HEK293T (cell line): Measurements from ENCODE around the gene FAM50A.
"Not testable (repeated sequence)": the region's sequence is repeated elsewhere in the genome, so short reads cannot be mapped to it uniquely, and the experiment has no call there.

ENCODE experiments used
- CTCF ChIA-PET: fragments of 350-600 bp; formaldehyde crosslinking; extraction: SDS; loops from one replicate; lab custom pipeline; 2021; ENCODE audit warnings: antibody characterized with exemption, inconsistent platforms; lab: Yijun Ruan, JAX
- POLR2A ChIA-PET: fragments of 350-600 bp; formaldehyde crosslinking; extraction: SDS; loops from one replicate; lab custom pipeline; 2020; ENCODE audit warnings: antibody characterized with exemption, inconsistent platforms; lab: Yijun Ruan, JAX
- DNase-seq: peaks from one replicate; pipeline ENCODE4 v3.0.0; 2012; ENCODE audit warnings: mixed read lengths; ENCODE audit errors: extremely low spot score
- ARNT ChIP-seq: fragments of 450-650 bp; IDR thresholded peaks from 2 replicates; pipeline ENCODE4 v1.6.1; 2017; ENCODE audit warnings: mild to moderate bottlenecking
- BHLHE40 ChIP-seq: fragments of 450-650 bp; IDR thresholded peaks from 2 replicates; pipeline ENCODE4 v1.6.1; 2016; ENCODE audit warnings: mild to moderate bottlenecking, moderate library complexity, borderline replicate concordance
- CTBP1 ChIP-seq: fragments of 450-650 bp; IDR thresholded peaks from 2 replicates; pipeline ENCODE4 v1.6.1; 2016; ENCODE audit warnings: borderline replicate concordance
- ELF4 ChIP-seq: fragments of 450-650 bp; IDR thresholded peaks from 2 replicates; pipeline ENCODE4 v1.6.1; 2017; ENCODE audit warnings: antibody characterized with exemption
- FOXA1 ChIP-seq: fragments of 450-650 bp; IDR thresholded peaks from 2 replicates; pipeline ENCODE4 v1.6.1; 2016; ENCODE audit warnings: mild to moderate bottlenecking
- FOXK2 ChIP-seq: fragments of 450-650 bp; IDR thresholded peaks from 2 replicates; pipeline ENCODE4 v1.6.1; 2016; ENCODE audit warnings: mild to moderate bottlenecking
- FOXM1 ChIP-seq: fragments of 450-650 bp; IDR thresholded peaks from 2 replicates; pipeline ENCODE4 v1.6.1; 2017; ENCODE audit warnings: mild to moderate bottlenecking, borderline replicate concordance
- HDGF ChIP-seq: fragments of 450-650 bp; IDR thresholded peaks from 2 replicates; pipeline ENCODE4 v1.6.1; 2017; ENCODE audit warnings: antibody characterized with exemption, borderline replicate concordance
- L3MBTL2 ChIP-seq: fragments of 450-650 bp; conservative IDR thresholded peaks from 2 replicates; pipeline ENCODE4 v1.6.1; 2016; ENCODE audit warnings: mild to moderate bottlenecking
- LEF1 ChIP-seq: fragments of 450-650 bp; IDR thresholded peaks from 2 replicates; pipeline ENCODE4 v1.6.1; 2017; ENCODE audit warnings: mild to moderate bottlenecking, borderline replicate concordance
- NFRKB ChIP-seq: fragments of 450-650 bp; IDR thresholded peaks from 2 replicates; pipeline ENCODE4 v1.6.1; 2016; ENCODE audit warnings: mild to moderate bottlenecking, moderate library complexity
- SP1 ChIP-seq: fragments of 450-650 bp; IDR thresholded peaks from 2 replicates; pipeline ENCODE4 v1.6.1; 2017
- SUZ12 ChIP-seq: fragments of 450-650 bp; IDR thresholded peaks from 2 replicates; pipeline ENCODE4 v1.6.1; 2016; ENCODE audit warnings: mild to moderate bottlenecking
- TARDBP ChIP-seq: fragments of 450-650 bp; IDR thresholded peaks from 2 replicates; pipeline ENCODE4 v1.6.1; 2016
- ZNF384 ChIP-seq: fragments of 450-650 bp; IDR thresholded peaks from 2 replicates; pipeline ENCODE4 v1.6.1; 2016
- TF ChIP-seq, protein P1 (sequence below): fragments of 450-650 bp; IDR thresholded peaks from 2 replicates; pipeline ENCODE4 v1.6.1; 2016

The FAM50A gene

DNA sequence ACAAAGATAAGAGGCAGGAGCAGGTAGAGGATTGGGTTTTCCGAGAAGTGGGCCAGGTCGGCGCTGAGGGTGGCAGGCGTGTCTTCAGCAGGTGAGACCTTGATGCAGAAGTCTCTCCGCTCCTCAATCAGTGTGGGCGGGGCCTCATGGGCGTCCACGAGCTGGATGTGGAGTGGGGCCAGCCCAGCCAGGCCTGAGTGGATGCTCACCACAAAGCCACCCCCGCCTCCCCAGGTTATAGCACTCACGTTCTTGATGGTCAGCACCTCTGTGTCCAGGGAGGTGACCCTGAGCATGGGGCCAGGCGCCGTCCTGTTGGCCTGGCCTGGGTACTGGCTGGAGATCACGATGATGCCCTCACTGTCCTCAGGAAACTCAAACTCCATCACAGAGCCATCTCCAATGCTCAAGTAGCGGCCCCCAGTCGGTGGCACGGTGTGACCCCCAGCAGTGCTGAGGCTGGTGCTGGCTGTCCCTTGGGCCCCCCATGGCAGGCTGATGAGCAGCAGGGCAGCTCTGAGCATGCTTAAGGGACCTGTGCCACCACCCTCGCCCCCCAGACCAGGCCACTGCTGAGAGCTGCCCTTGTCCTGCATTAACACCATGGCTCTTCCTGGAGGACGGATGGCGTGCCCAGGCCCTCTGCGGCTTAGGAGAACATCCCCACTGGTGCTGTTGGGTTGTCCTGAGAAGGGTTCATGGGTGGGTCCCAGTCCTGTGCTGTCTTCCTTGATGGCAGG lies 44.6 kb downstream of the FAM50A start:
- TF ChIP-seq LEF1, result no peak
- no peak for TF ChIP-seq L3MBTL2
- no peak for TF ChIP-seq FOXM1
- TF ChIP-seq SP1, result no peak
- no peak for TF ChIP-seq ELF4
- TF ChIP-seq HDGF, result no peak
- TF ChIP-seq TARDBP, result no peak
- TF ChIP-seq ZNF384, result no peak
- no peak for TF ChIP-seq CTBP1
- TF ChIP-seq FOXK2, result no peak
- TF ChIP-seq SUZ12, result no peak
- no peak for TF ChIP-seq NFRKB
- CTCF ChIA-PET, result interaction anchor here (0.5 kb wide), 1 partner anchor 48 kb away, joined by 4 read pairs; no protein-coding TSS in a partner anchor
- DNase-seq, result no peak
- POLR2A ChIA-PET, result interaction anchor here (1.1 to 4.2 kb wide), 10 partner anchors 8 to 90 kb away, joined by 3 to 21 read pairs (median 5); partner anchors contain the start of genes FAM3A, LAGE3, RPL10 and TAFAZZIN

DNA sequence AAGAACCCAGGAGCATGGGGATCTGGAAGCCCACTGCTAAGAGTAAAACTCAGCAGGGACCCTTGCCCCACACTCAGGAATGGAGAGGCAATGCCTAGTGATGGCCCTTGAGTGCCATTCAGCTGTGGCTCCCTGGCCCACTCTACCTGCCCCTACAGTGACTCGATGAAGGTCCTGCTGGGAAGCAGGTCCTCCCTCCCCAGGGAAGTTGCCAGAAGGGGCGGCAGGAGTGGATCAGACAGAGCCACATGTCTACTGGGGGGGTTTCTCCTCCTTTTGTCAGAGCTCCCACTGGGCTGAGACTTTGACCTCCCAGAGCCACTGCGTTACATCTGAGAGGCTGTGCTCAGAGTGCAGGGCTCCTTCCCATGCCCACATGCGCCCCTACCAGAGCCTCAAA lies 45.2 kb downstream of the FAM50A start:
- POLR2A ChIA-PET, result interaction anchor here (0.6 to 4.2 kb wide), 14 partner anchors 9 to 91 kb away, joined by 3 to 21 read pairs (median 8); partner anchors contain the start of genes ATP6AP1, FAM3A, LAGE3 and RPL10
- TF ChIP-seq ARNT, result no peak
- no peak for TF ChIP-seq ELF4
- no peak for TF ChIP-seq CTBP1
- no peak for TF ChIP-seq ZNF384
- no peak for TF ChIP-seq HDGF
- no peak for TF ChIP-seq SP1
- TF ChIP-seq L3MBTL2, result no peak
- no peak for TF ChIP-seq FOXA1
- no peak for TF ChIP-seq BHLHE40
- CTCF ChIA-PET, result interaction anchor here (0.5 to 1.2 kb wide), 2 partner anchors 48 to 116 kb away, joined by 4 to 5 read pairs; no protein-coding TSS in a partner anchor
- no peak for DNase-seq

DNA sequence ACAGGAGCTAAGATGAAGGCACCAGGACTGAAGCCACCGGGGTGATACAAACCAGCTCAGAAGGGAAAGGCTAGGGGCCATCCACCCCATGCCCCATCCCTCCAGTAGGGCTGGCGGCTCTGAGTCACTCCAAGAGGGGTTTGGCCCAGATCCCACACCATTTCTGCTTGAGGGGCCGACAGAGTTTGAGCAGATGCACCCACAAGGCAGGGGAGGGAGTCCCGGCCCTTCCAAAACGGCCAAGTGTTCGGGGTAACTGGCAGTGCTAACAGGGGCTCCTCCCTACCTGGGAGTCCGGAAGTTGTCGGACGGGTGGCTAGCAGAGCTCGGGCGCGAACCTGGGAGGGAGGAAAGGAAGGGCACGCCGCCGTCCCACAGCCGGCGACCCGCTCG lies 46.1 kb downstream of the FAM50A start:
- TF ChIP-seq CTBP1 (no peak), FOXM1 (no peak), ZNF384 (no peak)
- no peak for DNase-seq
- POLR2A ChIA-PET, result interaction anchor here (0.6 to 4.2 kb wide), 22 partner anchors 8 to 111 kb away, joined by 3 to 21 read pairs (median 6); partner anchors contain the start of genes ATP6AP1, DNASE1L1, EMD and FAM3A
- CTCF ChIA-PET, result interaction anchor here (0.6 to 1.2 kb wide), 2 partner anchors 117 to 159 kb away, joined by 3 to 5 read pairs; no protein-coding TSS in a partner anchor

DNA sequence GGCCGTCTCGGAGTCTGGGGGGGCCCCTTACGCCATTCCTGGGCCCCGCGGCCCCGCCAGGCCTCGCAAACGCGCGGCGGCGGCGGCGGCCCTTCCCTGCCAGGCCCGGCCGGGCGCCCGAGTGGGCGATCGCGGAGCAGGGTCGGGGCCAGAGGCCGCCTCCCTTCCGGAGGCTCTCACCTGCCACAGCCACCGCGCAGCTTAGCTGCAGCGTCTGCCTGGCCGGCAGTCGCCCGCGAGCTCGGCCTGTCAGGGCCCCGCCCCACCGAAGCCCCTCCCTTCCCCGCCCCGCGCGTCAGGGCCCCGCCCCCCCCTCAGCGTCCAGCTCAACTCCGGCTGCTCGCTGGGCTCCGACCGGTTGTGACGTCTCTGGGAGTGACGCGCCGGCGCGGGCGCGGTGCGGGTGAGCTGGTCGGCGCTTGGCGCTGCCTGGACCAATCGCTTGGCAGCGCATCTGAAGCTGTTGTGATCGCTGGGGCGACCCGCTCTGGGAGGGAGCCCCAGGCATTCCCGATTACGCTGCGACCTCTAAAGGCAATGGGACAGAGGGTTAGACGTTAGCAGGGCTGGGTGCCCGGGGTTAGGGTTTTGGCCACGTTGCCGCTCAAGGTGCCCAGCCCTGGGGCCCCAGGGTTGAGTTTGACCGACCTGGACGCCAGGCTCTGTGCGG lies 46.6 kb downstream of the FAM50A start, which contains the start of gene SLC10A3:
SLC10A3 (minus strand) TSS at position 216 of the 670 bp plus-strand sequence. CDS start 1,689 bp downstream, outside the sequence.
- DNase-seq, result peak; percentile 96
- TF ChIP-seq BHLHE40 (no peak), HDGF (no peak), ZNF384 (no peak), FOXK2 (no peak), CTBP1 (no peak), ARNT (no peak; the same call in 1 of the 2 replicates), TARDBP (no peak), FOXA1 (no peak), SP1 (no peak), ELF4 (no peak), SUZ12 (no peak), NFRKB (no peak), LEF1 (peak; percentile 29; the same call in 1 of the 2 replicates), FOXM1 (peak; percentile 45; the same call in 1 of the 2 replicates), L3MBTL2 (no peak)
- TF ChIP-seq, protein P1, sequence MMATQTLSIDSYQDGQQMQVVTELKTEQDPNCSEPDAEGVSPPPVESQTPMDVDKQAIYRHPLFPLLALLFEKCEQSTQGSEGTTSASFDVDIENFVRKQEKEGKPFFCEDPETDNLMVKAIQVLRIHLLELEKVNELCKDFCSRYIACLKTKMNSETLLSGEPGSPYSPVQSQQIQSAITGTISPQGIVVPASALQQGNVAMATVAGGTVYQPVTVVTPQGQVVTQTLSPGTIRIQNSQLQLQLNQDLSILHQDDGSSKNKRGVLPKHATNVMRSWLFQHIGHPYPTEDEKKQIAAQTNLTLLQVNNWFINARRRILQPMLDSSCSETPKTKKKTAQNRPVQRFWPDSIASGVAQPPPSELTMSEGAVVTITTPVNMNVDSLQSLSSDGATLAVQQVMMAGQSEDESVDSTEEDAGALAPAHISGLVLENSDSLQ, result peak; percentile 82
- ChIA-PET POLR2A (interaction anchor here (0.7 to 4.2 kb wide), 20 partner anchors 9 to 112 kb away, joined by 3 to 21 read pairs (median 6); partner anchors contain the start of genes ATP6AP1, DNASE1L1, EMD and FAM3A), CTCF (interaction anchor here (0.6 to 1.2 kb wide), 2 partner anchors 117 to 159 kb away, joined by 3 to 5 read pairs; no protein-coding TSS in a partner anchor)

DNA sequence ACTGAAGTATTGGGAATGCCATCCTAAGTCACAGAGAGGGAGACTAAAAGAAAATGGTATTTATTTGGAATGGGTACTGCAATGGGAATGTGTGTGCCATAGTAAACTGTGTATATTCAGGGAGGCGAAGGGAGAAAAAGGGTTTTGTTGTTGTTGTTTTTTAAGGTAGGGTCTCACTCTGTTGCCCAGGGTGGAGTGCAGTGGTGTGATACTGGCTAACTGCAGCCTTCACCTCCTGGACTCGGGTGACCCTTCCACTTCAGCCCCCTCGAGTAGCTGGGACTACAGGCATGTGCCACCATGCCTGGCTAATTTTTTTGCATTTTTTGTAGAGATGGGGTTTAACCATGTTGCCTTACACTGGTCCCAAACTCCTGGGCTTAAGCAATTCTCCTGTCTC lies 50.8 kb downstream of the FAM50A start:
- ChIA-PET CTCF (no interaction called here), POLR2A (no interaction called here)
- no peak for TF ChIP-seq HDGF
- no peak for TF ChIP-seq ZNF384
- no peak for TF ChIP-seq LEF1
- no peak for TF ChIP-seq FOXK2
- no peak for TF ChIP-seq TARDBP
- TF ChIP-seq ARNT, result no peak
- no peak for TF ChIP-seq FOXA1
- no peak for TF ChIP-seq L3MBTL2
- TF ChIP-seq CTBP1, result no peak
- no peak for TF ChIP-seq BHLHE40
- TF ChIP-seq NFRKB, result no peak
- no peak for TF ChIP-seq ELF4
- no peak for DNase-seq

DNA sequence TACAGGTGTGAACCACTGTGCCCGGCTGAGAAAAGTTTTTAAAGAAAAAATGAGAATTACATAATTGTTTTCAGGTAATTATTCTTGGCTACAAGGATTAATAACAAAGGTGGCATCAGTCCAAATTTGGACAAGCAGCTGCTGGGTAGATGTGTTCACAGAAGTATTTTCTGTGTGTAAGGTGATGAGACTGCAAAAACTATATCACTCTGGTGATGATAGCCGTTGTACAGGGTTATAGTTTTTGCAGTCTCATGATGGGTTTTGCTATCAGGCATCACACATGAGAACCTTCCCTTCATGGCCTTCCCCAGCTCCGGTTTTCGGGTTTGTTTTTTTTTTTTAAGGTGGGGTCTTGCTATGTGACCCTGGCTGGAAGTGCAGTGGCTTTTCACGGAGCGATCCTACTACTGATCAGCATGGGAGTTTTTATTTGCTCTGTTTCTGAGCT lies 51.6 kb downstream of the FAM50A start:
- no peak for DNase-seq
- POLR2A ChIA-PET, result no interaction called here
- CTCF ChIA-PET, result no interaction called here

DNA sequence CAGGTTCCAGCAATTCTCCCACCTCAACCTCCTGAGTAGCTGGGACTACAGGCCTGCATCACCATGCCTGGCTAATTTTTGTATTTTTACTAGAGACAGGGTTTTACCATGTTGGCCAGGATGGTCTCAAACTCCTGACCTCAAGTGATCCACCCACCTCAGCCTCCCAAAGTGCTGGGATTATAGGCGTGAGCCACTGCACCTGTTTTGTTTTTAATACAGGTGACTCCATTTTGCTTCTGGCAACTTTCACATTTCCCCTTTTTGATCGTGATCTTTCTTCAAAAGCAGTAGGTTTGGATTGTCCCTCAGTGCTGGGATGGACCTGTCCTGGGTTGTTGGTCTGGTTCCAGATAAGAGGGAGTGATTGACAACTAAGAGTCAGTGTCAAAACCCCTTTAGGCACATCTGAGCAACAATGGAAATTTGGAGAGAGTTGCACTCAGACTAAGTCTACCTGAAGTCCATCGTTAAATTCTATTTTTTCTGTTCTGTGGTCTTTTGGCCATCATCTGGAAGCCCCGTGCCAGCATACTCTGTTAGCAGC lies 52.7 kb downstream of the FAM50A start:
- CTCF ChIA-PET, DNase-seq: not testable (repeated sequence)
- POLR2A ChIA-PET, result interaction anchor here (1.5 kb wide), 1 partner anchor 85 kb away, joined by 3 read pairs; no protein-coding TSS in a partner anchor

More for the DNA sequence above, 51.6 kb downstream of the FAM50A start:
- no peak for TF ChIP-seq ARNT
